ENCODE data around the gene LCN10.

- TF ChIP-seq, protein P1, sequence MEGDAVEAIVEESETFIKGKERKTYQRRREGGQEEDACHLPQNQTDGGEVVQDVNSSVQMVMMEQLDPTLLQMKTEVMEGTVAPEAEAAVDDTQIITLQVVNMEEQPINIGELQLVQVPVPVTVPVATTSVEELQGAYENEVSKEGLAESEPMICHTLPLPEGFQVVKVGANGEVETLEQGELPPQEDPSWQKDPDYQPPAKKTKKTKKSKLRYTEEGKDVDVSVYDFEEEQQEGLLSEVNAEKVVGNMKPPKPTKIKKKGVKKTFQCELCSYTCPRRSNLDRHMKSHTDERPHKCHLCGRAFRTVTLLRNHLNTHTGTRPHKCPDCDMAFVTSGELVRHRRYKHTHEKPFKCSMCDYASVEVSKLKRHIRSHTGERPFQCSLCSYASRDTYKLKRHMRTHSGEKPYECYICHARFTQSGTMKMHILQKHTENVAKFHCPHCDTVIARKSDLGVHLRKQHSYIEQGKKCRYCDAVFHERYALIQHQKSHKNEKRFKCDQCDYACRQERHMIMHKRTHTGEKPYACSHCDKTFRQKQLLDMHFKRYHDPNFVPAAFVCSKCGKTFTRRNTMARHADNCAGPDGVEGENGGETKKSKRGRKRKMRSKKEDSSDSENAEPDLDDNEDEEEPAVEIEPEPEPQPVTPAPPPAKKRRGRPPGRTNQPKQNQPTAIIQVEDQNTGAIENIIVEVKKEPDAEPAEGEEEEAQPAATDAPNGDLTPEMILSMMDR (IDR thresholded peaks at IDR 0.05; ENCODE audit: low read depth, low read length), result no peak
- TF ChIP-seq EZH2phosphoT487 (IDR thresholded peaks at IDR 0.05; ENCODE audit: low read depth), result no peak
Observed at GRCh38 chr9:136762915-136763648, 20.3 kb upstream of the LCN10 start.

All from OCI-LY3 (cell line).